Testis (tissue), 3 donors: ENCODE measurements around the gene MGME1. TPM values are rescaled to one million over a fixed set of nuclear protein-coding genes. Genes with fewer than 3 reads are reported as not detected.

Experiments
- DNase-seq: peaks from one replicate; pipeline ENCODE4 v3.0.0-alpha.2; 2019
- H3K27ac ChIP-seq, 2 donors: fragments of 200-600 bp; sonication (generic); one replicate each; pipeline ENCODE4 v1.5.1; 2019
- H3K27me3 ChIP-seq: fragments of 200-600 bp; sonication (generic); one replicate; pipeline ENCODE4 v1.5.1; 2019
- H3K36me3 ChIP-seq: fragments of 200-600 bp; sonication (generic); one replicate; pipeline ENCODE4 v1.5.1; 2017; ENCODE audit warnings: low read depth; ENCODE audit errors: missing control alignments
- H3K4me1 ChIP-seq: fragments of 200-600 bp; sonication (generic); one replicate; pipeline ENCODE4 v1.5.1; 2019
- H3K4me3 ChIP-seq, 2 donors: fragments of 200-600 bp; sonication (generic); one replicate each; pipeline ENCODE4 v1.5.1; 2017 to 2019
- H3K9me3 ChIP-seq: fragments of 200-600 bp; sonication (generic); one replicate; pipeline ENCODE4 v1.5.1; 2017
- CTCF ChIP-seq, 3 experiments: fragments of 450-650 bp in 2 of 3; fragments of 200-600 bp in 1 of 3; sonication (generic) in 1 of 3; IDR thresholded peaks; one replicate each; pipeline ENCODE4 v1.5.1; 2016 to 2019; ENCODE audit warnings: antibody characterized with exemption in 3 of 3, mild to moderate bottlenecking in 2 of 3, moderate library complexity in 1 of 3
- POLR2A ChIP-seq: fragments of 450-650 bp; IDR thresholded peaks from one replicate; pipeline ENCODE4 v1.6.1; 2017; ENCODE audit warnings: antibody characterized with exemption, mild to moderate bottlenecking, moderate library complexity
- WGBS, 2 donors: methylation state at CpG; one replicate each; pipeline ENCODE4 v1.1.5; 2018; 5-methylcytosine and 5-hydroxymethylcytosine counted together
- intact Hi-C: fragments of 100-400 bp; cut with DNase I; formaldehyde crosslinking; loops from one replicate; pipeline ENCODE4 v1.15.1; 2023; ENCODE audit warnings: low total_unique reads
- polyA plus RNA-seq: library from polyadenylated mRNA; stranded (reverse); fragments of 350-450 nt; fragmentation: Illumina TruSeq; extraction: RNeasy Lipid Tissue Mini Kit (QIAGEN cat#74804); gene quantifications from one replicate; pipeline ENCODE4 v1.2.3, GENCODE V29; 2014; ENCODE audit warnings: low read depth, low replicate concordance; ENCODE audit not compliant: insufficient read depth
- total RNA-seq, 2 donors: library from RNA; depleted of rRNA; stranded (reverse); fragments of >200 nt; gene quantifications; one replicate each; pipeline ENCODE4 v1.2.3, GENCODE V29; 2016

Gene MGME1
- total and polyA plus RNA-seq, 3 donors from 2014 or later = 15.5 to 22.3 (median 17.4) TPM

- H3K9me3 ChIP-seq = no peaks in the 10 kb centered on the region
- H3K36me3 ChIP-seq = no peaks in the 10 kb centered on the region
- intact Hi-C loops = no loop called here
- WGBS, 2 donors = 84 to 87% methylated on average over 14 of the region's 14 CpGs
- TF ChIP-seq POLR2A = no peak
- TF ChIP-seq CTCF (IDR thresholded peaks at IDR 0.05) = no peak
- DNase-seq = no peak
- no peaks in the 10 kb centered on the region for H3K27me3 ChIP-seq
- no peak overlapping the region for H3K27ac ChIP-seq
- no peak overlapping the region for H3K4me3 ChIP-seq
- H3K4me1 ChIP-seq = peaks cover 10% of the 10 kb centered on the region
Measured at GRCh38 chr20:18011482-18011881, 42.7 kb downstream of the MGME1 start.

- Histone ChIP-seq H3K4me1 (peaks cover 10% of the 10 kb centered on the region), H3K4me3 (no peak overlapping the region), H3K36me3 (no peaks in the 10 kb centered on the region), H3K27me3 (no peaks in the 10 kb centered on the region), H3K27ac (no peak overlapping the region), H3K9me3 (no peaks in the 10 kb centered on the region)
- TF ChIP-seq CTCF (IDR thresholded peaks at IDR 0.05) (no peak), POLR2A (no peak)
- DNase-seq = no peak
- WGBS, 2 donors = 87 to 94% methylated on average over 21 of the region's 21 CpGs
- intact Hi-C loops = no loop called here
Measured at GRCh38 chr20:18011951-18012645, 43.3 kb downstream of the MGME1 start.

GRCh38 chr20:18012901-18013300, 44.1 kb downstream of the MGME1 start:
- Histone ChIP-seq H3K9me3 (no peaks in the 10 kb centered on the region), H3K4me1 (peaks cover 4% of the 10 kb centered on the region), H3K36me3 (no peaks in the 10 kb centered on the region), H3K27ac (no peak overlapping the region), H3K4me3 (no peak overlapping the region), H3K27me3 (no peaks in the 10 kb centered on the region)
- TF ChIP-seq CTCF (IDR thresholded peaks at IDR 0.05) (no peak), POLR2A (no peak)
- intact Hi-C loops = no loop called here
- no peak for DNase-seq
- WGBS, 2 donors = 100% methylated on average over 2 of the region's 2 CpGs

- no peak for DNase-seq
- 84 to 94% methylated on average over 6 of the region's 6 CpGs for WGBS, 2 donors
- H3K4me3 ChIP-seq = no peak overlapping the region
- no peak overlapping the region for H3K27ac ChIP-seq
- no peaks in the 10 kb centered on the region for H3K36me3 ChIP-seq
- H3K4me1 ChIP-seq = no peaks in the 10 kb centered on the region
- no peaks in the 10 kb centered on the region for H3K27me3 ChIP-seq
- no peak for TF ChIP-seq POLR2A
- TF ChIP-seq CTCF (IDR thresholded peaks at IDR 0.05) = no peak
- no peaks in the 10 kb centered on the region for H3K9me3 ChIP-seq
- intact Hi-C loops = no loop called here
Measured at GRCh38 chr20:18014411-18014810, 45.6 kb downstream of the MGME1 start.

- Histone ChIP-seq H3K4me3 (no peak overlapping the region), H3K4me1 (no peaks in the 10 kb centered on the region), H3K9me3 (no peaks in the 10 kb centered on the region), H3K27ac (no peak overlapping the region), H3K27me3 (no peaks in the 10 kb centered on the region), H3K36me3 (no peaks in the 10 kb centered on the region)
- DNase-seq = no peak
- intact Hi-C loops = no loop called here
- 73% methylated on average over 3 of the region's 3 CpGs for WGBS, 2 donors
- TF ChIP-seq CTCF (IDR thresholded peaks at IDR 0.05) (no peak), POLR2A (no peak)
Measured at GRCh38 chr20:18016772-18017171, 48.0 kb downstream of the MGME1 start.
